Right forelimb (tissue), 1 donor: ENCODE measurements around the gene TAF6.

Experiments used
- DNase-seq: peaks from one replicate; pipeline ENCODE4 v3.0.0-alpha.2; 2018

TAF6 gene

GRCh38 chr7:100064162-100064561 lies 55.0 kb downstream of the TAF6 start:
- no peak for DNase-seq

GRCh38 chr7:100063376-100063775 lies 55.8 kb downstream of the TAF6 start:
- DNase-seq = no peak

- no peak for DNase-seq
These were observed 57.5 kb downstream of the TAF6 start for GRCh38 chr7:100061518-100062193.

GRCh38 chr7:100059251-100059739 lies 59.9 kb downstream of the TAF6 start:
- DNase-seq = no peak
